IPS DF 19.7 (cell line): ENCODE results near the gene CA9.
"Not testable (repeated sequence)": the region's sequence is repeated elsewhere in the genome, so short reads cannot be mapped to it uniquely, and the experiment has no call there.

Experiments
- DNase-seq: peaks from one replicate; pipeline ENCODE4 v3.0.0-alpha.2; 2013; ENCODE audit warnings: low read depth, low spot score

Gene CA9

DNA sequence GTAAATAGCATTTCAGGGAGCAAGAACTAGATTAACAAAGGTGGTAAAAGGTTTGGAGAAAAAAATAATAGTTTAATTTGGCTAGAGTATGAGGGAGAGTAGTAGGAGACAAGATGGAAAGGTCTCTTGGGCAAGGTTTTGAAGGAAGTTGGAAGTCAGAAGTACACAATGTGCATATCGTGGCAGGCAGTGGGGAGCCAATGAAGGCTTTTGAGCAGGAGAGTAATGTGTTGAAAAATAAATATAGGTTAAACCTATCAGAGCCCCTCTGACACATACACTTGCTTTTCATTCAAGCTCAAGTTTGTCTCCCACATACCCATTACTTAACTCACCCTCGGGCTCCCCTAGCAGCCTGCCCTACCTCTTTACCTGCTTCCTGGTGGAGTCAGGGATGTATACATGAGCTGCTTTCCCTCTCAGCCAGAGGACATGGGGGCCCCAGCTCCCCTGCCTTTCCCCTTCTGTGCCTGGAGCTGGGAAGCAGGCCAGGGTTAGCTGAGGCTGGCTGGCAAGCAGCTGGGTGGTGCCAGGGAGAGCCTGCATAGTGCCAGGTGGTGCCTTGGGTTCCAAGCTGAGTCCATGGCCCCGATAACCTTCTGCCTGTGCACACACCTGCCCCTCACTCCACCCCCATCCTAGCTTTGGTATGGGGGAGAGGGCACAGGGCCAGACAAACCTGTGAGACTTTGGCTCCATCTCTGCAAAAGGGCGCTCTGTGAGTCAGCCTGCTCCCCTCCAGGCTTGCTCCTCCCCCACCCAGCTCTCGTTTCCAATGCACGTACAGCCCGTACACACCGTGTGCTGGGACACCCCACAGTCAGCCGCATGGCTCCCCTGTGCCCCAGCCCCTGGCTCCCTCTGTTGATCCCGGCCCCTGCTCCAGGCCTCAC lies at the start of gene CA9:
CA9 (plus strand) TSS at position 797 of the 893 bp plus-strand sequence; CDS start at position 829, 32 bp downstream.
- no peak for DNase-seq

DNA sequence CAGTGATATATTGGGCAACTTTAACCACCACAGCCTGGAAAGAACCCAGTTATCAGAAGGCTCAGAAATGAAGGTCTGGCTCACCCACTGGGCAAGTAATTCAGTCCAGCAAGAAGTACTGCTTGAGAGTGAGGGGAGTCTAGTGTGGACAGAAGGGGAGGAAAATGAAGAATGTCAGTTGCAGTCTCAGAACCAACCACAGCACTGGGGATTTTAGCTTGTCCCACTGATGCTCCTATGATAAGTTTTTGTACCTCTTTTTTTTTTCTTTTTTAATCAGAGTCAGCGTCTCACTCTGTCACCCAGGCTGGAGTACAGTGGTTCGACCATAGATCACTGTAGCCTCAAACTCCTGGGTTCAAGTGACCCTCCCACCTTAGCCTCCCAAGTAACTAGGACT lies 46.2 kb upstream of the CA9 start:
- DNase-seq, result no peak

- DNase-seq, result no peak
Observed at GRCh38 chr9:35628389-35628991, 45.2 kb upstream of the CA9 start.

DNA sequence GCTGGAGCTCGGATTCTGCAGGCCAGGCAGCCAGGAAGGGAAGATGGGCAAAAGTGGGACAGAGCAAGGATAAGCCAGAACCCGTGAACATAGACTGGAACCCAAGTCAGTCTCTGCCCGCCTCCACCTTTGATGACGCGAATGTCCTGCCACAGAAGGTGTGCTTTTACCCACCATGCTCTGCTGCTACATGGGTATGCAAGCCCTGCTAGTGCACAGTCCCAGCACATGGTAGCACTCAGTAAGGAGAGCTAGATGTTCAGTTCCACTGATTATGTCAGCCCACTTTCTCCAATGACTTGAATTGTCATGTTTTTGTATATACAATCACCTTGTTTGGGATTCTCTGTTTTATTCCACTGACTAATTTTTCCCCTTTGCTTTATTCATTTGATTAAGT lies 44.1 kb upstream of the CA9 start:
- no peak for DNase-seq

GRCh38 chr9:35635730-35636129 lies 38.0 kb upstream of the CA9 start:
- no peak for DNase-seq

GRCh38 chr9:35636135-35636876 lies 37.4 kb upstream of the CA9 start:
- DNase-seq, result no peak

GRCh38 chr9:35636877-35637246 lies 36.9 kb upstream of the CA9 start:
- DNase-seq, result not testable (repeated sequence)

DNA sequence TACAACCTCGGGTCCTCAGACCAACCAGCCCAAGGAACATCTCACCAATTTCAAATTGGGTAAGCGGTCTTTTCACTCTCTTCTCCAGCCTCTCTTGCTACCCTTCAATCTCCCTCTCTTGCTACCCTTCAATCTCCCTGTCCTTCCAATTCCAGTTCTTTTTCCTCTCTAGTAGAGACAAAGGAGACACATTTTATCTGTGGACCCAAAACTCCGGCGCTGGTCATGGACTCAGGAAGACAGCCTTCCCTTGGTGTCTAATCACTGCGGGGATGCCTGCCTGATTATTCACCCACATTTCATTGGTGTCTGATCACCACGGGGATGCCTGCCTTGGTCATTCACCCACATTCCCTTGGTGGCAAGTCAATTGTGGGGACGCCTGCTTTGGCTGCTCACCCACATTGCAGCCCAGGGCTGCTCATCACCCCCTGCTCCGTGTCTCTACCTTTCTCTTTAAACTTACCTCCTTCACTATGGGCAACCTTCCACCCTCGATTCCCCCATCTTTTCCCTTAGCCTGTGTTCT lies 36.2 kb upstream of the CA9 start:
- not testable (repeated sequence) for DNase-seq

- not testable (repeated sequence) for DNase-seq
Observed at GRCh38 chr9:35638751-35639150, 35.0 kb upstream of the CA9 start.

DNA sequence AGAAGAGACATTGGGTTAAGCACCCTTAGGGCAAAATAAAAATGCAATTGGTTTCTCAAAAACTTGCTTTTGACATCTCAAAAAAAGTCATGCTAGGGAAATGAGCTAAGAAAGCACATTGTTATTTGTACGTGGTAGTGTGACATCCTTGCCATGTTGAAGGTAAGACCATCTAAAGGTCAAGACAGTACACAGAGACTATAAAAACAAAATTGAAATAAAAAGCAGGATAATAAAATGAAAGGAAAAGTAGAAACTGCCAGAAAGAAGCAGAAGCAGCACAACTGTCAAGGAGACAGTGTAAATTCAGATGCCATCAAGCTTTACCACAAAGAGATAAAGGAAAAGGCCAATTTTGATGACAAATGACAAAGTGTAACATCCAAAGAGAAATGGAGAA lies 34.5 kb upstream of the CA9 start:
- not testable (repeated sequence) for DNase-seq

- DNase-seq, result no peak
Observed at GRCh38 chr9:35639631-35640030, 34.1 kb upstream of the CA9 start.

GRCh38 chr9:35640431-35640830 lies 33.3 kb upstream of the CA9 start:
- not testable (repeated sequence) for DNase-seq

GRCh38 chr9:35641478-35641877 lies 32.2 kb upstream of the CA9 start:
- DNase-seq, result not testable (repeated sequence)

- DNase-seq, result no peak
Observed at GRCh38 chr9:35643046-35643445, 30.7 kb upstream of the CA9 start.

DNA sequence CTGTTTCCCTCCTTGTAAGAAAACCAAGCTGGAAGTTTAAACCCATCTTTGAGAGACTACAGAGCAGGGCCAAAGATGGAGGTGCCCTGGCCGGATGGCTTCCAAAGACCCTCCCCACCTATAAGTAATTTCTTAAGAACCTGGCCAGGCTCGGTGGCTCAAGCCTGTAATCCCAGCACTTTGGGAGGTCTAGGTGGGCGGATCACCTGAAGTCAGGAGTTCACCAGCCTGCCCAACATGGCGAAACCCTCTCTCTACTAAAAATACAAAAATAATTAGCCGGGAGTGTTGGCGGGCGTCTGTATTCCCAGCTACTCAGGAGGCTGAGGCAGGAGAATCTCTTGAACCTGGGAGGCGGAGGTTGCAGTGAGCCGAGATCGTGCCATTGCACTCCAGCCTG lies 28.0 kb upstream of the CA9 start:
- not testable (repeated sequence) for DNase-seq

DNA sequence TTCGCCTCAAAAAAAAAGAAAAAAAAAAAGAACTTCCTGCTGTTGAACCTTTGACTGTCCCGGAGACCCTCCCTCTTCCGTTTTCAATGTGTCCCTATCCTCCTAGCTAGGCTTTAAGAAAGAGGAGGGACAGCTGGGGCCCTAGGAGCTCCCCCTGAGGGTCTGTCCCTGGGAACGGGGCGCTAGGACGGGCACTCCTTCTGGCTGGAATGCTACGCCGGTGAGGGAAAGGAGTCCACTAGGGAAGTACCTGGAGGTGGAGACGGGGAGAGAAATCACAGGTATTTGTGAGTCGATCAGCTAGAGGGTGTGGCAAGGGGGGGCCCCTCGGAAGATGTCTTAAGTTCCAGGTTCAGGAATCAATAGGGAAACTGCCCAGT lies 27.6 kb upstream of the CA9 start:
- DNase-seq, result no peak

DNA sequence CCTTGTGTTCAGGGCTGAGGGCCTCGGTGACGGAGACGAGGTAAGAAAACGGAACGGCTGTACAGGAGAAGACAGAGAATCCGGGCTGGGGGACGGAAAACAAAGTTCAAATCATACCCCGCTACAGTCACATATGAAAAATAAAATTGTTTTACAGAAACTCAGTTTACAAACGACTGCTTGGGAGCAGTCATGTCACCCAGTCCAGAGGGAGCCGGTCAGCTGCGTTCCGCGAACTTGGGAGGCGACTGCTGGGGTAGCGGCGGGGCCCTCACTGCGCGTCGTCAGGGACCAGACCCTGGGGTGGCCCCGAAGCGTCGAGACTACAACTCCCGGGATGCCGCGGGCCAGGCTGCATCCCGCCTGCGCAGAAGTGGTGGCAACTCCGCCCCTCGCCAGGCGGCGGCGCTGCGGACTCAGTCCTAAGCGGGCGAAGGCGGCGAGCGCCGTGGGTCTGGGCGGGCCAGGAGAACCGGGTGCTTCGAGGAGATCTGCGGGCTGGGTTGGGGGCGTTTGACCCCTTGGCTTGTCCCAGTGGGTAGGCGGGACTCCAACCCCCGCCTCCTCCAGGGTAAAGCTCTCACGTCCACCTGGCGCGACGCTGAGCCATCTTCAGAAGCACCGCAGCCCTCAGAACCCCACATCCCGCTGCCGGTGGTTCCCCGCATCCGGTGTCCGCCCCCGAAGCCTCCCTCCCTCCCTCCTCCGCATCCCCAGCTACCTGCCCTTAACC lies 27.0 kb upstream of the CA9 start:
- no peak for DNase-seq

DNA sequence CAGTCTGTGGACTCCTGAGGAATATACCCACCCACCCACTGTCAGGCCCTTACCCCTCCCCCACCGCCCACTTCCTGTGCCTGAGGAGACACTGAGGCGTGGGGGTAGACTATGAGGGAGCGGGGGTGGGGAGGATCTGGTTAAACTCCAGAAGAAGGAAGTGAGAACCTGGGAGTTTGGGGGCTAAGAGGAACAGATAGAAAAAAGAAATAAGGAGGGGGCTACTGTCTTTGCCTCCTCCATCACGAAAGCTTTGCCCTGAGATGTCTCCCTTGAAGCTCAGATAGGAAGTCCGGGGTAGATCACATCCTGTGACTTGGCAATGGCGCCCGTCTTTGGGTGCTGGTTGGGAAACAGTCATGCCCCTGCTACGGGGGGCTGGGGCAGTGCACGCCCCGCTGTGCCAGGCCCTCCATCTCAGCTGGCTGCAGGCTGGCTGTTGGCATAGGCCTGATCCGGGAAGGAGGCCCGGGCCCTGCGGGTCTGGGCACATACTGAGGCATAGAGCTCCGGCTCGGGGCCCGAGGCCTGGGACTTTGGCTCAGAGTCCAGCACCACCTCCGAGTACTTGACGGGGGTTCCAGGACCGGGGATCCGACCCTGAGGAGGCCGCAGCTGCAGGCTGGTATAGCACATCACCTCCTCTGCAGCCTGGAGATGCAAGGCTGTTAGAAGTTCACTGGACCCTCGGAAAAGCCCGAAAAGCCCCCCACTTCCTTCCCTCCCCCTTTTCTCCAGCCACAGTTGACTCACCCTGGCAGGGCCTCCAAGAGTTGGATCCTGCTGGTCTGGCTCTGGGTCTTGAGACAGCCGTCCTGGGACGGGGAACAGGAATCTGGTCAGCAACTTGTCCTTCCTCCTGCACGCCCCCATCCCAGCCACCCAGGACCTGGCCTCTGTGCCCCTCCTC lies 24.0 kb upstream of the CA9 start:
- no peak for DNase-seq

DNA sequence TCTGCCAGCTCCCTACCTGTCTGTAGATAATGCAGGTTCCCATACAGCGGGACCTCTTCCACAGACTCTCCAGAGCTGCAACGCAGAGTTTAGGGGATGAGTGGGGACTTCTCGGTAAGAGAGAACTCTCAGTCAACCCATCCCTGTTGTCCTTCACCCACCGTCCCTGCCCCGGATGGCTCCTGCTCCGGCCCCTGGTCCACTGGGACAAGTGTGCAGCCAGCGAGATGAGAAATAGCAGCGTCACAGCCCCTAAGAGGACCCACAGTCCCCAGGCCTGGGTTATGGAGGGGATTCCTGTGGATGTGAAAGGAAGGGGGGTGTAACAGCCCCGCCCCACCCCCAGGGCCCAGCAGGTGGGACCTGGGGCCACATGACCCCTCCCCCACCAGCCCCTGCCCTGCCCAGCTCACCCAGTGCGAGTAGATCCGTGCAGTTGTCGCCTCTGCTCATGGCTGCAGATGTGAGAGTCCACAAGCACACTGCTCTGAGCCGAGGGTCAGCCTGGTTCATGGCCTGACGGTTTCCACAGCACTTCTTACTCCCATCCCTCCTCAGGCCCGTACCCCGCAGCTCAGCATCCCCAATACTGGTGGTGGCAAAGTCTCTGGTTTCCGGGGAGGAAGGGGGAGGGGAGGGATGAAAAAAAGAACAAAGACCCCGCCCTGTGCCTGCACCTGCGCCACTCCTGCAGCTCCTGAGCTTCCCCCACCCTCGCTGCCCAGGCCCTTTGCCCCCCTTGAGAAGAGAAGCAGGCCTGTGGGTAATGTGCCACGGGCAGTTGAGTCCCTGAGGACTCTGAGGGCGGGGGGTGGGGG lies 23.2 kb upstream of the CA9 start, which contains the start of gene SIT1:
SIT1 (minus strand) TSS at position 591 of the 818 bp plus-strand sequence; CDS start at position 513, 78 bp downstream.
- DNase-seq, result no peak
